Loucy (cell line): ENCODE results near the gene SELENOI.

Experiments
- H2AFZ ChIP-seq: fragments of 200-600 bp; sonication (generic); 2 replicates; pipeline ENCODE4 v1.6.0; 2016; ENCODE audit warnings: antibody characterized with exemption, mild to moderate bottlenecking, low read length, moderate library complexity
- H3F3A ChIP-seq: fragments of 200-600 bp; 2 replicates; pipeline ENCODE4 v1.6.0; 2016; ENCODE audit warnings: antibody characterized with exemption, low read depth, mild to moderate bottlenecking
- H3K27me3 ChIP-seq: fragments of 200-600 bp; sonication (generic); 2 replicates; pipeline ENCODE4 v1.6.1; 2014; ENCODE audit warnings: low read length, mild to moderate bottlenecking; ENCODE audit not compliant: insufficient read depth, poor library complexity, severe bottlenecking
- H3K36me3 ChIP-seq: fragments of 200-600 bp; sonication (generic); 2 replicates; pipeline ENCODE4 v1.6.1; 2016; ENCODE audit warnings: low read length; ENCODE audit not compliant: insufficient read depth
- H3K4me1 ChIP-seq: fragments of 200-600 bp; sonication (generic); 2 replicates; pipeline ENCODE4 v1.5.1; 2014; ENCODE audit warnings: low read length, mild to moderate bottlenecking; ENCODE audit not compliant: insufficient read depth, poor library complexity, severe bottlenecking
- H3K4me2 ChIP-seq: fragments of 200-600 bp; sonication (generic); 2 replicates; pipeline ENCODE4 v1.6.0; 2014; ENCODE audit warnings: antibody characterized with exemption, low read length, low read depth, mild to moderate bottlenecking; ENCODE audit not compliant: poor library complexity, severe bottlenecking
- H3K4me3 ChIP-seq: fragments of 200-600 bp; sonication (generic); 2 replicates; pipeline ENCODE4 v1.5.1; 2014; ENCODE audit warnings: low read length, mild to moderate bottlenecking, mixed read lengths; ENCODE audit not compliant: poor library complexity, severe bottlenecking
- H3K79me2 ChIP-seq: fragments of 200-600 bp; sonication (generic); 2 replicates; pipeline ENCODE4 v1.6.1; 2014; ENCODE audit warnings: low read length; ENCODE audit not compliant: insufficient read depth
- H3K9ac ChIP-seq: fragments of 200-600 bp; sonication (generic); 2 replicates; pipeline ENCODE4 v1.6.0; 2014; ENCODE audit warnings: mild to moderate bottlenecking, low read depth, low read length, moderate library complexity; ENCODE audit not compliant: poor library complexity, severe bottlenecking
- H3K9me2 ChIP-seq: fragments of 200-600 bp; sonication (generic); replicated peaks from 2 replicates; pipeline ENCODE4 v1.6.1; 2016; ENCODE audit warnings: low read depth, low read length, mixed read lengths
- H3K9me3 ChIP-seq: fragments of 200-600 bp; sonication (generic); 2 replicates; pipeline ENCODE4 v1.6.1; 2014; ENCODE audit warnings: mild to moderate bottlenecking, antibody characterized with exemption, low read length, low read depth; ENCODE audit not compliant: insufficient read depth
- H4K20me1 ChIP-seq: fragments of 200-600 bp; sonication (generic); 2 replicates; pipeline ENCODE4 v1.6.0; 2014; ENCODE audit warnings: antibody characterized with exemption, low read length, mild to moderate bottlenecking; ENCODE audit not compliant: insufficient read depth, poor library complexity, severe bottlenecking
- CTCF ChIP-seq: fragments of 200-600 bp; sonication (generic); conservative IDR thresholded peaks from 2 replicates; pipeline ENCODE4 v1.5.1; 2014; ENCODE audit warnings: mild to moderate bottlenecking, antibody characterized with exemption, low read length
- EZH2phosphoT487 ChIP-seq: fragments of 200-600 bp; IDR thresholded peaks from 2 replicates; pipeline ENCODE4 v1.6.1; 2018; ENCODE audit warnings: antibody characterized with exemption, mild to moderate bottlenecking, moderate library complexity, borderline replicate concordance

SELENOI gene

GRCh38 chr2:26400723-26401122, 54.8 kb downstream of the SELENOI start:
- TF ChIP-seq CTCF (no peak), EZH2phosphoT487 (no peak)

GRCh38 chr2:26401739-26402541, 56.0 kb downstream of the SELENOI start, which contains the start of gene DRC1:
TSS of gene DRC1 (plus strand) at chr2:26401920. CDS start at chr2:26401990, 70 bp downstream.
- no peaks in the 10 kb centered on the region for H3F3A ChIP-seq
- H3K9ac ChIP-seq, result no peak within 1 kb of the TSS
- H3K79me2 ChIP-seq, result no peaks in the 10 kb centered on the region
- H2AFZ ChIP-seq, result no peak within 1 kb of the TSS
- no peaks in the 10 kb centered on the region for H3K27me3 ChIP-seq
- no peaks in the 10 kb centered on the region for H3K9me2 ChIP-seq
- TF ChIP-seq CTCF, result no peak
- no peak for TF ChIP-seq EZH2phosphoT487
- H3K9me3 ChIP-seq, result no peaks in the 10 kb centered on the region
- H3K4me3 ChIP-seq, result no peak within 1 kb of the TSS
- no peak within 1 kb of the TSS for H3K4me2 ChIP-seq
- peaks cover 12% of the 10 kb centered on the region for H3K4me1 ChIP-seq
- no peaks in the 10 kb centered on the region for H4K20me1 ChIP-seq
- no peaks in the 10 kb centered on the region for H3K36me3 ChIP-seq

More at GRCh38 chr2:26400723-26401122, 54.8 kb downstream of the SELENOI start:
- Histone ChIP-seq H3K4me1 (peaks cover 12% of the 10 kb centered on the region), H3K9me3 (no peaks in the 10 kb centered on the region), H3K4me3 (no peak overlapping the region), H3F3A (no peaks in the 10 kb centered on the region), H3K4me2 (no peak overlapping the region), H3K9ac (no peak overlapping the region), H4K20me1 (no peaks in the 10 kb centered on the region), H3K27me3 (no peaks in the 10 kb centered on the region), H3K79me2 (no peaks in the 10 kb centered on the region), H3K9me2 (no peaks in the 10 kb centered on the region), H2AFZ (no peak overlapping the region), H3K36me3 (no peaks in the 10 kb centered on the region)

GRCh38 chr2:26407526-26407925, 61.6 kb downstream of the SELENOI start:
- Histone ChIP-seq H2AFZ (no peak overlapping the region), H3F3A (no peaks in the 10 kb centered on the region), H3K79me2 (no peaks in the 10 kb centered on the region), H3K36me3 (no peaks in the 10 kb centered on the region), H3K4me3 (no peak overlapping the region), H3K9ac (no peak overlapping the region), H3K9me2 (no peaks in the 10 kb centered on the region), H3K4me1 (no peaks in the 10 kb centered on the region), H3K27me3 (no peaks in the 10 kb centered on the region), H3K9me3 (no peaks in the 10 kb centered on the region), H4K20me1 (no peaks in the 10 kb centered on the region), H3K4me2 (no peak overlapping the region)
- no peak for TF ChIP-seq CTCF
- no peak for TF ChIP-seq EZH2phosphoT487
